Measurements from ENCODE around the gene UBN1.

UBN1 gene

GRCh38 chr16:4826980-4827379 lies 20.3 kb upstream of the UBN1 start:
- TF ChIP-seq REST (IDR thresholded peaks at IDR 0.05; ENCODE audit: insufficient read depth in 1 of 2, low read depth in 2 of 2, low read length in 2 of 2) = no peak
- TF ChIP-seq FOXP2 (optimal IDR thresholded peaks at IDR 0.05; ENCODE audit: borderline replicate concordance, extremely low read depth, extremely low read length, insufficient read depth) = no peak
- TF ChIP-seq TAF1 (IDR thresholded peaks at IDR 0.05; ENCODE audit: borderline replicate concordance, insufficient read depth, low read length) = no peak
- TF ChIP-seq POLR2AphosphoS5 (IDR thresholded peaks at IDR 0.05; ENCODE audit: low read depth, low read length) = no peak
- no peak for TF ChIP-seq SIN3A (IDR thresholded peaks at IDR 0.05; ENCODE audit: borderline replicate concordance, insufficient read depth, low read length)

- TF ChIP-seq POLR2AphosphoS5 (IDR thresholded peaks at IDR 0.05; ENCODE audit: low read depth, low read length) (no peak), REST (IDR thresholded peaks at IDR 0.05; ENCODE audit: insufficient read depth in 1 of 2, low read depth in 2 of 2, low read length in 2 of 2) (no peak), FOXP2 (optimal IDR thresholded peaks at IDR 0.05; ENCODE audit: borderline replicate concordance, extremely low read depth, extremely low read length, insufficient read depth) (no peak), SIN3A (IDR thresholded peaks at IDR 0.05; ENCODE audit: borderline replicate concordance, insufficient read depth, low read length) (no peak), TAF1 (IDR thresholded peaks at IDR 0.05; ENCODE audit: borderline replicate concordance, insufficient read depth, low read length) (no peak)
These were observed 18.5 kb upstream of the UBN1 start for GRCh38 chr16:4828567-4829321.

GRCh38 chr16:4830408-4830807 lies 16.9 kb upstream of the UBN1 start:
- TF ChIP-seq TAF1 (IDR thresholded peaks at IDR 0.05; ENCODE audit: borderline replicate concordance, insufficient read depth, low read length) (no peak), FOXP2 (optimal IDR thresholded peaks at IDR 0.05; ENCODE audit: borderline replicate concordance, extremely low read depth, extremely low read length, insufficient read depth) (no peak), POLR2AphosphoS5 (IDR thresholded peaks at IDR 0.05; ENCODE audit: low read depth, low read length) (no peak), REST (IDR thresholded peaks at IDR 0.05; ENCODE audit: insufficient read depth in 1 of 2, low read depth in 2 of 2, low read length in 2 of 2) (no peak), SIN3A (IDR thresholded peaks at IDR 0.05; ENCODE audit: borderline replicate concordance, insufficient read depth, low read length) (no peak)

GRCh38 chr16:4831616-4832015 lies 15.7 kb upstream of the UBN1 start:
- TF ChIP-seq POLR2AphosphoS5 (IDR thresholded peaks at IDR 0.05; ENCODE audit: low read depth, low read length) (no peak), TAF1 (IDR thresholded peaks at IDR 0.05; ENCODE audit: borderline replicate concordance, insufficient read depth, low read length) (no peak), FOXP2 (optimal IDR thresholded peaks at IDR 0.05; ENCODE audit: borderline replicate concordance, extremely low read depth, extremely low read length, insufficient read depth) (no peak), REST (IDR thresholded peaks at IDR 0.05; ENCODE audit: insufficient read depth in 1 of 2, low read depth in 2 of 2, low read length in 2 of 2) (no peak), SIN3A (IDR thresholded peaks at IDR 0.05; ENCODE audit: borderline replicate concordance, insufficient read depth, low read length) (no peak)

Data from PFSK-1 (cell line).